HG02943 (cell line): Measurements from ENCODE around the gene API5.
A peak's percentile ranks its signal among the peaks of the same experiment; 100 is the strongest.

Source experiments
- ATAC-seq: cut with Tn5 transposase; IDR thresholded peaks from one replicate; pipeline ENCODE4 v1.9.1; 2021; ENCODE audit warnings: mild to moderate bottlenecking, low read depth, moderate library complexity; ENCODE audit not compliant: unreplicated experiment

The API5 gene

GRCh38 chr11:43358801-43359421 lies 47.1 kb downstream of the API5 start, which contains the start of gene TTC17:
Gene TTC17 (plus strand): TSS chr11:43358920. CDS start chr11:43358955, 35 bp downstream.
- ATAC-seq: peak; percentile 93

DNA sequence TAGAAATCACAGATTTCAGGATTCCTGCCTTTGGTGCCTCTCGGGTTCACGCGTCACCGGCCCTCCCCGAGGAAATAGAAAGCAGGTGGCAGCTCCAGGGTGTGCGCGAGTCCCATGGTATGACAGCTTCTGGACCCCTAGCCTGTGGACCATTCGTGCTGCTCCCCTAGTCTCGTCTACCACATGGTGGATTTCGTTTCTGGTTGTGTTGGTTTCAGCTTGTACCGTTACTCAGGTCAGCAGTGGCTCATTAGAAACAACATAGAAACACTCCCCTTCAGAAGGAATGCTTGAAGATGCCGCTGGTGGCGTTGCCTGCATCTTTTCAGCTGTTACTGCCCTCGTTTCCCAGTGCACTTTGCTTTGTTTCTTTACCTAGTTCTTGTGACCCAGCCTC lies 47.6 kb downstream of the API5 start:
- ATAC-seq: peak; percentile 51

DNA sequence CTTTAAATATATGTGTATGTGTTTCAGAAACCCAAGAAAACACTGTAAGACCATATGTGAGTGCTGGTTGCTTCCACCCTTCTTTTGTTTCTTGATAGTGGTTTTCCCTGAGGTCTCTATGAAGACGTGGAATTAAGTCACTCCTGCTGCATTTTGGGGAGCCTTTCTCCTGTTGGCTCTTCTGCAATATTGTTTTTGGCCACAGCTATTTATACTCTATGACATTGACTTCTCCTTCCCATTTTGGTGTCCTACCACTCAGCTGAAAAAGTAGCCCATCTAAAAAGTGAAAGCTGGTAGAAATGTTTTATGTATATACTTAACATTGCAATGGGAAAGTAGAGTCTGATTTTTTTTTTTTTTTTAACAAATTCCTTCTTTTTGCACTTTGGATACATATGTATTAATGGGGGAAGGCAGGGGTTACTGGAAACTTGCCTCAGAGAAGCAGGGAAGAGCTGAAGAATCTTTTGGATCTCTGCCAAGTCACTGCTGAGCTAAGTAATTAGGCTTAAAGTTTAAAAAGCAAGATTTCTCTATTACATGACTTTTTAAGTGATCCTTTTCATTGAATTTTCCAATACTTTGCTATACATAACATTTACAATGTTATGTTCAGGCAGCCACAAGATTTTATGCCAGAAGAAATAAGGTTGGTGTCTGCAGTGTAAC lies 48.7 kb downstream of the API5 start:
- ATAC-seq: no peak

DNA sequence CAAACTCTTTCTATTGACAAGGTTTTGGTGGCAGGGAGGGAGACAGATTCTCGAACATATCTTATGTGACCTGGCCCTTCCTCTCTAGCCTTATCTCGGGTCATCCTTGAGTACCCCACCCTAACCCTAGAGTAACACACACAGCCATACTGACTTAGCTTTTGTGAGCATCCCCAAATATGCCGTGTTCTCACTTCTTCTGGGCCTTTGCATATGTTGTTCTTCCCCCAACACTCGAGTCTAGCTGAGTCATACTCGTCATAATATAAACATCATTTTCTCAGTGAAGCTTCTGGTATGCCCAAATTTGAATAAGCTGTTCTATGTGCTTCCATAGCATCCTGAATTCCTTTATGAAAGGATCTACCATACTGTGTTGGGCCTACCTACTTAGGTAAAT lies 54.9 kb downstream of the API5 start:
- no peak for ATAC-seq

- ATAC-seq: no peak
These were observed 55.8 kb downstream of the API5 start for GRCh38 chr11:43367382-43368178.

GRCh38 chr11:43376065-43376464 lies 64.3 kb downstream of the API5 start:
- ATAC-seq: no peak

DNA sequence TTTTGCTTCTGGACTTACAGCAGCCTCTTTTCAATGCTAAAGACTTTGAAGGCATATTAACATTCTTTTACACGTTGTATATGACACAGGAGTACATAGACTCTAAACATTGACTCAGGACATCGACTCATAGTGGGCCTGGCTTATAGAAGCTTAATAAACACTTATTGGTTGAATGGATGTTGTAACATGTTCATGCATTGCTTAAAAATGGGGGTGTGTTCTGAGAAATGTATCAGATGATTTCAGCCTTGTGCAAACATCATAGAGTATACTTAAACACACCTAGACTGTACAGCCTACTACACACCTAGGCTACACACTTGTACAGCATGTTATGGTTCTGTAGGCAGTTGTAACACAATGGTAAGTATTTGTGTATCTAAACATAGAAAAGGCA lies 64.8 kb downstream of the API5 start:
- no peak for ATAC-seq

GRCh38 chr11:43377389-43377788 lies 65.6 kb downstream of the API5 start:
- no peak for ATAC-seq

DNA sequence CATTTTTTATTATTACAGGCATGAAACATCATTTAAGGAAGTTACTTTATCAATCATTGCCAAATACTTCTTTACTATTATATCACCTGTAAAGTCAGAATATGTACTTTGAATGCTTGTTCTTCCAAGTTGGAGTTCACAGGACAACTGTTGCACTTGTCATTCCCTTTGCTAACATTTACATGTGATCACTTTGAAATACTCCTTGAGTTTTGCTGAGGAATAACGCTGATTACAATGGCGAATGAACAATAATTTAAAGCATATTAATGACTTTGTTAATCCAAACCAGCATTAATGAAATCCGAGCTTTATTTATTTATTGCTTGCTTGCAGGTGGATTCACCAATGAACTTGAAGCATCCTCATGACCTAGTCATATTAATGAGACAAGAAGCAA lies 67.1 kb downstream of the API5 start:
- ATAC-seq: no peak

- no peak for ATAC-seq
These were observed 70.0 kb downstream of the API5 start for GRCh38 chr11:43381802-43382201.

DNA sequence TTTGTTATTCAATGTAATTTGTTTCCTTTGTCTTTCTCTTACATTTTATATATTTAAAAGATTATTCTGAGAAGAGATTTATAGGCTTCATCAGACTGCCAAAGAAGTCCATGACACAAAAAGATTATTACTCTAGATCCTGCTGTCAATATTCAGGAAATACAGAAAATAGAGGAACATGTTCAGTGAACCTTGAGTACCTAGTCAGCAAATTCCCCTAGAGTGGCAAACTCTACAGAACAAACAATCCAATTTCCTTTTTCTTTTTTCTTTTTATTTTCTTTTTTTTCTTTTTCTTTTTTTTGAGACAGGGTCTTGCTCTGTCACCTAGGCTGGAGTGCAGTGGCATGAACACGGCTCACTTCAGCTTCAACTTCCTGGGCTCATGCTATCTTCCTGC lies 70.8 kb downstream of the API5 start:
- no peak for ATAC-seq

- no peak for ATAC-seq
These were observed 72.6 kb downstream of the API5 start for GRCh38 chr11:43384393-43384792.

DNA sequence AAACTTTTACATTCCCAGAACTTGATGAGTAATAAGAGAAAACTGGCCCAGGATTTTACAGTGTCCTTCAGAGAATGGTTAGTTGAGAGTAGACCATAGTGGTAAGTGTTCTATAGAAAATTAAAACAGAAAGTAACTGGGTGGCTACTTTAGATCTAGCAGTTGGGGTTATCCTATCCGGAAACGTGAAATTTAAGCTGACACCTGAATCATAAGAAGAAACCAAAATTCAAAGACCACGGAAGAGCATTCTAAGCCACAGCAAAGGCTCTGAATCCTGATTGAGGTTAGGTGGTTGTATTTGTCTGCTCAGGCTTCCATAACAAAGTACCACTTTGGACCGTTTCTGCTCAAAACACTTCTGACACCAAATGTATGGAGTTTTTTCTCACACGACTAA lies 80.9 kb downstream of the API5 start:
- ATAC-seq: no peak

GRCh38 chr11:43393765-43394355 lies 82.1 kb downstream of the API5 start:
- no peak for ATAC-seq
